ENCODE results near the gene IFNW1.

The IFNW1 gene

GRCh38 chr9:21104787-21105186 lies 36.8 kb downstream of the IFNW1 start:
- no peak for DNase-seq

GRCh38 chr9:21102305-21102704 lies 39.3 kb downstream of the IFNW1 start:
- no peak for DNase-seq

GRCh38 chr9:21097817-21098216 lies 43.8 kb downstream of the IFNW1 start:
- DNase-seq, result no peak

- DNase-seq, result no peak
Observed at GRCh38 chr9:21096901-21097255, 44.8 kb downstream of the IFNW1 start.

GRCh38 chr9:21096172-21096900 lies 45.3 kb downstream of the IFNW1 start:
- DNase-seq, result no peak

- DNase-seq, result no peak
Observed at GRCh38 chr9:21095561-21095960, 46.1 kb downstream of the IFNW1 start.
